WI38 (cell line): Measurements from ENCODE around the gene AMH.

ENCODE experiments used
- H3K4me3 ChIP-seq: 2 replicates; pipeline ENCODE4 v1.5.1; 2011; ENCODE audit warnings: low read depth, mild to moderate bottlenecking, control low read depth, low read length
- CTCF ChIP-seq: IDR thresholded peaks from 2 replicates; pipeline ENCODE4 v1.5.1; 2012; ENCODE audit warnings: low read depth, mild to moderate bottlenecking, control low read depth, low read length

Gene AMH

GRCh38 chr19:2207991-2208860, 40.9 kb upstream of the AMH start:
- no peak overlapping the region for H3K4me3 ChIP-seq

GRCh38 chr19:2208975-2209374, 40.1 kb upstream of the AMH start:
- H3K4me3 ChIP-seq, result no peak overlapping the region
- no peak for TF ChIP-seq CTCF

More at GRCh38 chr19:2207991-2208860, 40.9 kb upstream of the AMH start:
- TF ChIP-seq CTCF, result no peak

GRCh38 chr19:2209408-2209807, 39.7 kb upstream of the AMH start:
- TF ChIP-seq CTCF, result no peak
- H3K4me3 ChIP-seq, result no peak overlapping the region

- no peak for TF ChIP-seq CTCF
- no peak overlapping the region for H3K4me3 ChIP-seq
These were observed 38.9 kb upstream of the AMH start for GRCh38 chr19:2210206-2210605.

GRCh38 chr19:2210987-2211740, 38.0 kb upstream of the AMH start:
- no peak overlapping the region for H3K4me3 ChIP-seq
- no peak for TF ChIP-seq CTCF

- no peak for TF ChIP-seq CTCF
- no peak overlapping the region for H3K4me3 ChIP-seq
These were observed 36.0 kb upstream of the AMH start for GRCh38 chr19:2212861-2213711.
